ENCODE results near the gene A4GNT.

DNA sequence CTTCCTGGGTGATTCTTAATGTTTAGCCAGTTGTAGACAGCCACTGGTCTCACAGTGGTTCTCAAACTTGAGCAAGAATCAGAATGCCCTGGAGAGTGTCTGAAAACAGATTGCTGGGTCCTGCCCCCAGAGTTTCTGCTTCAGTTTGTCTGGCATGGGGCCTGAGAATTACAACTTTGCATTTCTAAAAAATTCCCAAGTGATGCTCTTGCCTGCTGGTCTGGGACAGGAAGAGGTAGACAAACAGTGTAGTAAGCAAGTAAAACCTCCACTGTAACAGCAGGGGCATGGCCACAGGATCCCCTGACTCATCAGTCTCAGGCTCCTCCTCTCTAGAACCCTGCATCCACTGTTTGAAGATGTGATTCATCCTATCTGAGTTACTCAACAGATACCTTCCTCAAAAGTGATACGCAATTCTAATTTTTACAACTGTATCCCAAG, 53.3 kb downstream of the A4GNT start:
- no peak for TF ChIP-seq ZBTB17 (tag by site-specific recombination; IDR thresholded peaks at IDR 0.05)
- TF ChIP-seq, protein P1, sequence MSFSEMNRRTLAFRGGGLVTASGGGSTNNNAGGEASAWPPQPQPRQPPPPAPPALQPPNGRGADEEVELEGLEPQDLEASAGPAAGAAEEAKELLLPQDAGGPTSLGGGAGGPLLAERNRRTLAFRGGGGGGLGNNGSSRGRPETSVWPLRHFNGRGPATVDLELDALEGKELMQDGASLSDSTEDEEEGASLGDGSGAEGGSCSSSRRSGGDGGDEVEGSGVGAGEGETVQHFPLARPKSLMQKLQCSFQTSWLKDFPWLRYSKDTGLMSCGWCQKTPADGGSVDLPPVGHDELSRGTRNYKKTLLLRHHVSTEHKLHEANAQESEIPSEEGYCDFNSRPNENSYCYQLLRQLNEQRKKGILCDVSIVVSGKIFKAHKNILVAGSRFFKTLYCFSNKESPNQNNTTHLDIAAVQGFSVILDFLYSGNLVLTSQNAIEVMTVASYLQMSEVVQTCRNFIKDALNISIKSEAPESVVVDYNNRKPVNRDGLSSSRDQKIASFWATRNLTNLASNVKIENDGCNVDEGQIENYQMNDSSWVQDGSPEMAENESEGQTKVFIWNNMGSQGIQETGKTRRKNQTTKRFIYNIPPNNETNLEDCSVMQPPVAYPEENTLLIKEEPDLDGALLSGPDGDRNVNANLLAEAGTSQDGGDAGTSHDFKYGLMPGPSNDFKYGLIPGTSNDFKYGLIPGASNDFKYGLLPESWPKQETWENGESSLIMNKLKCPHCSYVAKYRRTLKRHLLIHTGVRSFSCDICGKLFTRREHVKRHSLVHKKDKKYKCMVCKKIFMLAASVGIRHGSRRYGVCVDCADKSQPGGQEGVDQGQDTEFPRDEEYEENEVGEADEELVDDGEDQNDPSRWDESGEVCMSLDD (tag by site-specific recombination; IDR thresholded peaks at IDR 0.05): no peak
- no peak for TF ChIP-seq ZSCAN18 (tag by site-specific recombination; IDR thresholded peaks at IDR 0.05)
- TF ChIP-seq, protein P2, sequence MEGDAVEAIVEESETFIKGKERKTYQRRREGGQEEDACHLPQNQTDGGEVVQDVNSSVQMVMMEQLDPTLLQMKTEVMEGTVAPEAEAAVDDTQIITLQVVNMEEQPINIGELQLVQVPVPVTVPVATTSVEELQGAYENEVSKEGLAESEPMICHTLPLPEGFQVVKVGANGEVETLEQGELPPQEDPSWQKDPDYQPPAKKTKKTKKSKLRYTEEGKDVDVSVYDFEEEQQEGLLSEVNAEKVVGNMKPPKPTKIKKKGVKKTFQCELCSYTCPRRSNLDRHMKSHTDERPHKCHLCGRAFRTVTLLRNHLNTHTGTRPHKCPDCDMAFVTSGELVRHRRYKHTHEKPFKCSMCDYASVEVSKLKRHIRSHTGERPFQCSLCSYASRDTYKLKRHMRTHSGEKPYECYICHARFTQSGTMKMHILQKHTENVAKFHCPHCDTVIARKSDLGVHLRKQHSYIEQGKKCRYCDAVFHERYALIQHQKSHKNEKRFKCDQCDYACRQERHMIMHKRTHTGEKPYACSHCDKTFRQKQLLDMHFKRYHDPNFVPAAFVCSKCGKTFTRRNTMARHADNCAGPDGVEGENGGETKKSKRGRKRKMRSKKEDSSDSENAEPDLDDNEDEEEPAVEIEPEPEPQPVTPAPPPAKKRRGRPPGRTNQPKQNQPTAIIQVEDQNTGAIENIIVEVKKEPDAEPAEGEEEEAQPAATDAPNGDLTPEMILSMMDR (tag by site-specific recombination; IDR thresholded peaks at IDR 0.05): no peak
- no peak for TF ChIP-seq RBAK (tag by site-specific recombination; IDR thresholded peaks at IDR 0.05)
- TF ChIP-seq ZNF48 (tag by site-specific recombination; IDR thresholded peaks at IDR 0.05): no peak
- TF ChIP-seq ZNF501 (tag by site-specific recombination; IDR thresholded peaks at IDR 0.05): no peak
- TF ChIP-seq, protein P3, sequence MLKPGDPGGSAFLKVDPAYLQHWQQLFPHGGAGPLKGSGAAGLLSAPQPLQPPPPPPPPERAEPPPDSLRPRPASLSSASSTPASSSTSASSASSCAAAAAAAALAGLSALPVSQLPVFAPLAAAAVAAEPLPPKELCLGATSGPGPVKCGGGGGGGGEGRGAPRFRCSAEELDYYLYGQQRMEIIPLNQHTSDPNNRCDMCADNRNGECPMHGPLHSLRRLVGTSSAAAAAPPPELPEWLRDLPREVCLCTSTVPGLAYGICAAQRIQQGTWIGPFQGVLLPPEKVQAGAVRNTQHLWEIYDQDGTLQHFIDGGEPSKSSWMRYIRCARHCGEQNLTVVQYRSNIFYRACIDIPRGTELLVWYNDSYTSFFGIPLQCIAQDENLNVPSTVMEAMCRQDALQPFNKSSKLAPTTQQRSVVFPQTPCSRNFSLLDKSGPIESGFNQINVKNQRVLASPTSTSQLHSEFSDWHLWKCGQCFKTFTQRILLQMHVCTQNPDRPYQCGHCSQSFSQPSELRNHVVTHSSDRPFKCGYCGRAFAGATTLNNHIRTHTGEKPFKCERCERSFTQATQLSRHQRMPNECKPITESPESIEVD (tag by site-specific recombination; IDR thresholded peaks at IDR 0.05): no peak
- no peak for TF ChIP-seq ZSCAN4 (tag by site-specific recombination; IDR thresholded peaks at IDR 0.05)
- no peak for TF ChIP-seq ZNF596 (tag by site-specific recombination; IDR thresholded peaks at IDR 0.05)
- no peak for TF ChIP-seq ZBTB44 (tag by site-specific recombination; IDR thresholded peaks at IDR 0.05)
- no peak for TF ChIP-seq ZFP3 (tag by site-specific recombination; IDR thresholded peaks at IDR 0.05; ENCODE audit: low read depth)
- no peak for TF ChIP-seq KLF16 (tag by site-specific recombination; IDR thresholded peaks at IDR 0.05)
- TF ChIP-seq INSM2 (tag by site-specific recombination; IDR thresholded peaks at IDR 0.05): no peak
